Suppressor macrophage (primary cell): ENCODE data around the gene GHRH.

ENCODE experiments used
- DNase-seq, 4 experiments: peaks; one replicate each; pipeline ENCODE4 v3.0.0-alpha.2; 2020 to 2022

GHRH gene

GRCh38 chr20:37236462-37236861 lies 25.2 kb downstream of the GHRH start:
- no peak for DNase-seq

- no peak for DNase-seq
Measured at GRCh38 chr20:37235065-37235464, 26.5 kb downstream of the GHRH start.

- DNase-seq, result no peak
Measured at GRCh38 chr20:37234254-37234581, 27.4 kb downstream of the GHRH start.

DNA sequence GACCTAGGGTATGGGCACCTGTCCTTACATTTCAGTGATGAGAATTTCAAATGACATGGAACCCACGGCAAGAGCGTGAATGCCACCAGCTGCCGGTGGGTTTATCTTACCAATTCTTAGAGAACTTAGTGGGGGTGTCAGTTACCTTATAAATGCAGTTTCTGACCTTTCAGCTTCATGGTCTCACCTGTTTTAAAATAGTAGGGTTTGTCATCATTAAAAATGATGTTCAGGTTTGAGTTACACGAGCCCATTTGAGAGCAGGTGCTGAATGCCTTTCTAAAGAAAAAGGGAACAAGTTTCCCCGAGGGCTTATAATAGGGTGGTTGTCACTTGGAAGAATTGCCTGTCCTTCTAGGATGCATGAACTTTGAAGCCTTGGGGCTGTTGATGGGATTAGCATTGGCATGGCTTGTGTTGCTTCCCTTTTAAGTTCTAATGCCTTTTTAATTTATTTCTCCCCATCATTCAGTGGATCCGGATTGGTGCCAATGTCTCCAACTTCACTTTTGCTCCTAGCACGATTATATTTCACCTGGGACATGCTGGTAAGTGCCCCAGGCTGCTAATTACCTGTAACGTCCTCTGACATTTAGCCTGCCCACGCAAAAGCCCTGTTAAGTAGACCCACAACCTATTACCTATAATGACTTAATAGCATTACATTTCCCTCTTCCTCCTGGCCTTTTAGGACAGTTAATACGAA lies 27.9 kb downstream of the GHRH start:
- no peak for DNase-seq

- DNase-seq, result no peak
Measured at GRCh38 chr20:37231947-37232630, 29.5 kb downstream of the GHRH start.

- no peak for DNase-seq
Measured at GRCh38 chr20:37230200-37230599, 31.4 kb downstream of the GHRH start.

- DNase-seq, result no peak
Measured at GRCh38 chr20:37229357-37229756, 32.3 kb downstream of the GHRH start.

GRCh38 chr20:37228656-37229055 lies 33.0 kb downstream of the GHRH start:
- DNase-seq, result no peak

- no peak for DNase-seq
Measured at GRCh38 chr20:37228082-37228481, 33.5 kb downstream of the GHRH start.

DNA sequence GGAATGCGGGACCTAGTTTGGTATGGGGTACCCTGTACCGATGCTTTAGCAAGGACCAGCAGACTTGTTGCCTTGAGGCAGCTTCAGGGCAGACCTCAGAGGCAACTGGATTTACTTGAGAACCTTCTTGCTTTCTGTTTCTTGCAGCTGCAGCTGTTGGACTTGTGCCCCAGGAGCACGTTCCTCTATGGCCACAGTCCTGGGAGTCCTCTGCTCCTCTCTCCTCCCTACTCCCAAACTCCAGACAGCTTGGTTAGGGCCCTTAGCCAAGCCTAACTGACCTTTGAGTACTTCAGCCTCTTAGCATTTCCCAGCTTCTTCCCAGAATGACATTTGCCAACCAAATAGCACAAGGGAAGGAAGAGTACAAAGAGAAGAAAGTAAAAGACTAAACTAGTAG lies 34.7 kb downstream of the GHRH start:
- no peak for DNase-seq

GRCh38 chr20:37225146-37225545 lies 36.5 kb downstream of the GHRH start:
- no peak for DNase-seq

DNA sequence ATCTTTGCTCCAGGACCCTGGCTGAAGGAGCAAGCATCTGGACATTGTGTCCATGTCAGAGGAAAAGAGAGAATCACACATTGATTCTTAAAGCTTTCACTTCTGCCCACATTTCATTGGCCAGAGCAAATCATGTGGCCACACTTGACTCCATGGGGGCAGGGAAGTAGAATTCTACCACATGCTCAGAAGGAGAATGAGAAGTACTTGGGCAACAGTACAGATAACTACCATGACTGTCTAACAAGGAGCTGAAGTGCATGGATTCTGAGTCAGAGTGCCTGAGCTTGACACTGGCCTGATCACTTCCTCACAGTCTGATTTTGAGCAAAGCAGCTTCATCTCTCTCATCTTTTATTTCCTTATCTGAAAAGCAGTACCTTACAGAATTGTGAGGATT lies 38.6 kb downstream of the GHRH start:
- DNase-seq, result peak; percentile 84 to 95 (median 90)

DNA sequence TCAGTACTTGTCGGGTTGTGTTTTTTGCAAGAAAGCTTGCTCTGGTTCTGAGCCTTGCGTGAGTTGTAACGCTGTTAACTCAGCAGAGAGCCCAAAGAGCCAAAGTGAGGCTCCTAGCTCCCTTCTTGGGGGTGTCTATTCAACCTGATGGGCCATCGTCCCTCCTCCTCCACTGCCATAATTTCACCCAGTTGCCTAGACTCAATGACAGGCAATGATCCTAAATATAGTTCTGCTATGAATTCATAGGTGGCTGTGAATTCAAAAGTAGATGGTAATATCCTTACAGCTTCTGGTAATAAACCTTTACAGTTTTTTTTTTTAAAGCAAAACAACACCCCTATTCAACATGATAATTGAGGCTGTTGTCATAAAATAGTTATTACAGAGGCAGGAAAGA lies 39.5 kb downstream of the GHRH start:
- no peak for DNase-seq

- DNase-seq, result peak in 2 of 4 experiments; percentile 6 to 11
Measured at GRCh38 chr20:37220731-37221130, 40.9 kb downstream of the GHRH start.

- no peak for DNase-seq
Measured at GRCh38 chr20:37219751-37220668, 41.6 kb downstream of the GHRH start.

GRCh38 chr20:37218976-37219375 lies 42.6 kb downstream of the GHRH start:
- DNase-seq, result no peak

GRCh38 chr20:37218441-37218840 lies 43.2 kb downstream of the GHRH start:
- DNase-seq, result no peak

DNA sequence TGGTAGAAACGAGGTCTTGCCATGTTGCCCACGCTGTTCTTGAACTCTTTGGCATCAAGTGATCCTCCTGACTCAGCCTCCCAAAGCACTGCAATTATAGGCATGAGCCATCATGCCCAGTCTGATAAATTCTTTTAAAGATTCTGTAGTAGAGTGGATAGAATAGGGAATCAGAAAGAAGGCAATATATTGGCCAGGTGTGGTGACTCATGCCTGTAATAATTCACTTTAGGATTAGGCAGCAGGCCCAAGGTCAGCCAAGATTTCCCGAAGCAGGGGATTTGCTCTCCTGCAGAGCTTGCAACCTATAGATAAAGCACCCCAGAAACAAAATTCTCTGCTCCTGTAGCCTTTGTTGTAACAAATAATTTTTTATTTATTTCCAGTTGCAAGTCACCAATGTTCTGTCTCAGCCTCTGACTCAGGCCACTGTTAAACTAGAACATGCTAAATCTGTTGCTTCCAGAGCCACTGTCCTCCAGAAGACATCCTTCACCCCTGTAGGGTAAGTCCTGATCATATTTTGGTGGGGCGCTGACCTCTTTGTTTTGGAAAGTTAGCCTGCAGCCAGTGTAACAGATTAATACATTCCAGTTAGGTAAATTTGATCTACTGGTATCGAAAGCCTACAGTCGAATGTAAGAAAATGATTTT lies 51.8 kb downstream of the GHRH start:
- DNase-seq, result no peak

- no peak for DNase-seq
Measured at GRCh38 chr20:37209193-37209592, 52.4 kb downstream of the GHRH start.

DNA sequence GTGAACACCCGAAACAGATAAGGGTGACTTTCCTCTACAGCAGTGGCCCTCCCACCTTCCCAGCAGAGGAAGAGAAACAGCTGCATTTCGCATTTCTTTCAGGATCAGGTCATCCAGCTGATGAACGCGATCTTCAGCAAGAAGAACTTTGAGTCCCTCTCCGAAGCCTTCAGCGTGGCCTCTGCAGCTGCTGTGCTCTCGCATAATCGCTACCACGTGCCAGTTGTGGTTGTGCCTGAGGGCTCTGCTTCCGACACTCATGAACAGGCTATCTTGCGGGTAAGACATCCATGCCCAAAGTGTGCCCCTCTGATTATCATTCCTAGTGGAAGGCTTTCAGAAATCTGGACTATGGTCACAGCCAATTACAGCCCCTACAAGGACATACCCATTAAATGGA lies 54.4 kb downstream of the GHRH start:
- no peak for DNase-seq

- DNase-seq, result no peak
Measured at GRCh38 chr20:37205794-37206193, 55.8 kb downstream of the GHRH start.

GRCh38 chr20:37205130-37205529 lies 56.5 kb downstream of the GHRH start:
- DNase-seq, result no peak

DNA sequence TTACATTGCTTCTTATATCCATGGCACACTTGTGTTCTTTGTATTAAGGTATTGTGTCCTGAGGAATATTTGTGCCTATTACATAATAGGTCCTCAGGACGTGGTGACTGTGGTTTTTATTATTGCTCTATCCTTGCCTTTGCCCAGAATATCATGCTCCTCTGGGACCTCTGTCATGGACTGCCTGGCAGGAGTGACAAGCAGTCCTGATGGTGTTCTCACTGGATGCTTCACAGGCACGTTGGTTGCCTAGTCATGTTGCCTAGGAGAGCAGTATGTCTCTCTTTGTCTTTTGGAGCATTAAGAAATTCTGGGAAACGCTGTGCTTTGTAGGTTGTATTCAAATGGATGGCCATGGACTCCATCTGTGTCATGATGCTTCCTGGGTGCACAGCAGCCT lies 57.6 kb downstream of the GHRH start:
- no peak for DNase-seq
